CD4-positive, alpha-beta T cell (primary cell): ENCODE data around the gene RASSF8. TPM values are rescaled to one million over a fixed set of nuclear protein-coding genes. Genes with fewer than 3 reads are reported as not detected.

Experiments used
- ATAC-seq: fragments of 200-7000 bp; cut with Tn5 transposase; one replicate; pipeline ENCODE4 v1.10.0; 2022; ENCODE audit warnings: mild to moderate bottlenecking; ENCODE audit not compliant: poor library complexity
- CTCF ChIA-PET: fragments of 350-600 bp; sonication (Branson Sonifier 250); formaldehyde crosslinking; loops from one replicate; lab custom pipeline; 2021; ENCODE audit warnings: antibody characterized with exemption, inconsistent platforms; lab: Charles Lee
- POLR2A ChIA-PET: fragments of 350-600 bp; sonication (Branson Sonifier 250); formaldehyde crosslinking; loops from one replicate; lab custom pipeline; 2021; ENCODE audit warnings: antibody characterized with exemption, inconsistent platforms; lab: Charles Lee
- DNase-seq, 14 experiments: peaks; one replicate each; pipeline ENCODE4 v3.0.0-alpha.2; 2013 to 2020; ENCODE audit warnings: mixed read lengths in 2 of 14
- H3K27ac ChIP-seq, 2 donors: one replicate each; pipeline versions ENCODE4 v1.5.1 to v1.7.0; 2013; ENCODE audit warnings: low read length in 2 of 2, low read depth in 1 of 2, mild to moderate bottlenecking in 1 of 2
- H3K27me3 ChIP-seq, 2 experiments: 1 replicate in 1 of 2; 2 replicates in 1 of 2; pipeline versions ENCODE4 v1.6.1 to v1.7.0; 2013; ENCODE audit warnings: low read length in 2 of 2, control low read depth in 1 of 2, mild to moderate bottlenecking in 1 of 2, moderate library complexity in 1 of 2; ENCODE audit not compliant: insufficient read depth in 2 of 2, control insufficient read depth in 1 of 2
- H3K36me3 ChIP-seq: one replicate; pipeline ENCODE4 v1.6.1; 2013; ENCODE audit warnings: low read length, control low read depth; ENCODE audit not compliant: insufficient read depth
- H3K4me1 ChIP-seq: one replicate; pipeline ENCODE4 v1.6.1; 2013; ENCODE audit warnings: low read length, control low read depth; ENCODE audit not compliant: insufficient read depth
- H3K4me3 ChIP-seq: one replicate; pipeline ENCODE4 v1.5.1; 2013; ENCODE audit warnings: mild to moderate bottlenecking, low read length, moderate library complexity
- H3K9me3 ChIP-seq, 2 experiments: 1 replicate in 1 of 2; 2 replicates in 1 of 2; pipeline versions ENCODE4 v1.6.1 to v1.7.0; 2013; ENCODE audit warnings: low read length in 2 of 2, mild to moderate bottlenecking in 2 of 2, control low read depth in 1 of 2, moderate library complexity in 1 of 2; ENCODE audit not compliant: control insufficient read depth in 1 of 2, insufficient read depth in 1 of 2
- H3K27ac Mint-ChIP-seq: one replicate; pipeline ENCODE4 v1.8.0; 2020; ENCODE audit warnings: mixed read lengths
- H3K27me3 Mint-ChIP-seq: one replicate; pipeline ENCODE4 v1.8.0; 2021; ENCODE audit warnings: mixed read lengths
- H3K36me3 Mint-ChIP-seq: one replicate; pipeline ENCODE4 v1.8.0; 2021; ENCODE audit warnings: low read depth, mixed read lengths
- H3K4me1 Mint-ChIP-seq: one replicate; pipeline ENCODE4 v1.8.0; 2021; ENCODE audit warnings: low read depth, mixed read lengths
- H3K4me3 Mint-ChIP-seq: one replicate; pipeline ENCODE4 v1.8.0; 2020; ENCODE audit warnings: mild to moderate bottlenecking, mixed read lengths
- H3K9me3 Mint-ChIP-seq: one replicate; pipeline ENCODE4 v1.8.0; 2020; ENCODE audit warnings: mixed read lengths
- intact Hi-C, 2 experiments: fragments of 100-400 bp; cut with DNase I in 1 of 2; cut with micrococcal nuclease in 1 of 2; formaldehyde crosslinking; loops; one replicate each; pipeline versions ENCODE4 v1.15.1 to v1.9.0; 2023 to 2025; cut with DNase I, micrococcal nuclease
- total RNA-seq, 174 experiments: library from RNA in 2 of 174; stranded (reverse) in 2 of 174; gene quantifications; one replicate each; pipeline ENCODE4 v1.2.3 and lab custom pipeline; 2021 to 2026
- TF ChIP-seq, protein P1 (sequence below): fragments of 200-600 bp; IDR thresholded peaks from one replicate; pipeline ENCODE4 v1.8.0; 2022; ENCODE audit warnings: antibody characterized with exemption, mild to moderate bottlenecking

RASSF8 gene
- total RNA-seq, 2 experiments from 2014 or later, result 0.71 to 1.4 TPM

- no peak overlapping the region for H3K4me3 ChIP-seq
- TF ChIP-seq, protein P1, sequence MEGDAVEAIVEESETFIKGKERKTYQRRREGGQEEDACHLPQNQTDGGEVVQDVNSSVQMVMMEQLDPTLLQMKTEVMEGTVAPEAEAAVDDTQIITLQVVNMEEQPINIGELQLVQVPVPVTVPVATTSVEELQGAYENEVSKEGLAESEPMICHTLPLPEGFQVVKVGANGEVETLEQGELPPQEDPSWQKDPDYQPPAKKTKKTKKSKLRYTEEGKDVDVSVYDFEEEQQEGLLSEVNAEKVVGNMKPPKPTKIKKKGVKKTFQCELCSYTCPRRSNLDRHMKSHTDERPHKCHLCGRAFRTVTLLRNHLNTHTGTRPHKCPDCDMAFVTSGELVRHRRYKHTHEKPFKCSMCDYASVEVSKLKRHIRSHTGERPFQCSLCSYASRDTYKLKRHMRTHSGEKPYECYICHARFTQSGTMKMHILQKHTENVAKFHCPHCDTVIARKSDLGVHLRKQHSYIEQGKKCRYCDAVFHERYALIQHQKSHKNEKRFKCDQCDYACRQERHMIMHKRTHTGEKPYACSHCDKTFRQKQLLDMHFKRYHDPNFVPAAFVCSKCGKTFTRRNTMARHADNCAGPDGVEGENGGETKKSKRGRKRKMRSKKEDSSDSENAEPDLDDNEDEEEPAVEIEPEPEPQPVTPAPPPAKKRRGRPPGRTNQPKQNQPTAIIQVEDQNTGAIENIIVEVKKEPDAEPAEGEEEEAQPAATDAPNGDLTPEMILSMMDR, result no peak
- Mint-ChIP-seq H3K27ac (no peak overlapping the region), H3K4me3 (no peak overlapping the region), H3K4me1 (no peaks in the 10 kb centered on the region), H3K36me3 (no peaks in the 10 kb centered on the region), H3K9me3 (no peaks in the 10 kb centered on the region), H3K27me3 (no peaks in the 10 kb centered on the region)
- ChIA-PET CTCF (no interaction called here), POLR2A (no interaction called here)
- ATAC-seq, result no peak
- no peak overlapping the region for H3K27ac ChIP-seq
- no peak for DNase-seq
- H3K4me1 ChIP-seq, result no peaks in the 10 kb centered on the region
- no peaks in the 10 kb centered on the region for H3K9me3 ChIP-seq
- no peaks in the 10 kb centered on the region for H3K36me3 ChIP-seq
- intact Hi-C loops, result no loop called here
- no peaks in the 10 kb centered on the region for H3K27me3 ChIP-seq
These were observed 33.4 kb upstream of the RASSF8 start for GRCh38 chr12:25925064-25925463.

DNA sequence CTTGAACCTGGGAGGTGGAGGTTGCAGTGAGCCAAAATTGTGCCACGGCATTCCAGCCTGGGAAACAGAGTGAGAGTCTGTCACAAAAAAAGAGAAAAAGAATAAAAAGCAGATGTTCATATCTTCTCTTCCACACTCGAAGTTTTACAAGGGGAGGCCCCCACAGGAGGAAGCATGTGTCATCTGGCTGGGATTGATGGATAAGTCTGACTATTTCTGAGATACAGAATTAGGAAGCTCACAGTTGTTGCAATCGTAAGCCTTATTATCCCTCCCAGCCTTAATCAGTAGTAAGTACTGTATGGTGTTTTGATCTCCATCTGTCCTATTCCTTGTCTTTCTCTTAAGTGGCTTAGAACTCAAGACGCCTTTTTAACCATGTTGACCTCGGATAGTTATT, 31.9 kb upstream of the RASSF8 start:
- Histone ChIP-seq H3K4me1 (no peaks in the 10 kb centered on the region), H3K27me3 (no peaks in the 10 kb centered on the region), H3K4me3 (no peak overlapping the region), H3K9me3 (no peaks in the 10 kb centered on the region), H3K27ac (no peak overlapping the region), H3K36me3 (no peaks in the 10 kb centered on the region)
- Mint-ChIP-seq H3K27me3 (no peaks in the 10 kb centered on the region), H3K4me1 (no peaks in the 10 kb centered on the region), H3K27ac (no peak overlapping the region), H3K36me3 (no peaks in the 10 kb centered on the region), H3K9me3 (no peaks in the 10 kb centered on the region), H3K4me3 (no peak overlapping the region)
- intact Hi-C loops, result no loop called here
- ChIA-PET POLR2A (interaction anchor here (0.6 kb wide), 1 partner anchor 833 kb away, joined by 3 read pairs; no protein-coding TSS in a partner anchor), CTCF (no interaction called here)
- TF ChIP-seq, protein P1, result no peak
- DNase-seq (no peak), ATAC-seq (no peak)

GRCh38 chr12:25929142-25929541, 29.3 kb upstream of the RASSF8 start:
- DNase-seq, result no peak
- no peaks in the 10 kb centered on the region for H3K9me3 ChIP-seq
- TF ChIP-seq, protein P1, result no peak
- intact Hi-C loops, result no loop called here
- no peaks in the 10 kb centered on the region for H3K36me3 ChIP-seq
- no peaks in the 10 kb centered on the region for H3K4me1 ChIP-seq
- no peak for ATAC-seq
- ChIA-PET CTCF (interaction anchor here (0.7 kb wide), 1 partner anchor 273 kb away, joined by 4 read pairs; no protein-coding TSS in a partner anchor), POLR2A (no interaction called here)
- H3K27me3 ChIP-seq, result no peaks in the 10 kb centered on the region
- no peaks in the 10 kb centered on the region for H3K9me3 Mint-ChIP-seq
- H3K27ac Mint-ChIP-seq, result no peak overlapping the region
- H3K4me3 Mint-ChIP-seq, result no peak overlapping the region
- no peak overlapping the region for H3K4me3 ChIP-seq
- no peaks in the 10 kb centered on the region for H3K27me3 Mint-ChIP-seq
- H3K4me1 Mint-ChIP-seq, result no peaks in the 10 kb centered on the region
- H3K36me3 Mint-ChIP-seq, result no peaks in the 10 kb centered on the region
- H3K27ac ChIP-seq, result no peak overlapping the region
